Uterus (tissue), 4 donors: ENCODE results near the gene DQX1. TPM values are rescaled to one million over a fixed set of nuclear protein-coding genes. Genes with fewer than 3 reads are reported as not detected.

Experiments used
- DNase-seq, 2 donors: peaks; one replicate each; pipeline ENCODE4 v3.0.0-alpha.2; 2019 to 2020
- H3K27ac ChIP-seq, 2 donors: fragments of 200-600 bp; sonication (generic); 1 replicate in 1 of 2; 2 replicates in 1 of 2; pipeline ENCODE4 v1.5.1; 2016 to 2018
- H3K27me3 ChIP-seq, 2 donors: fragments of 200-600 bp; sonication (generic); one replicate each; pipeline ENCODE4 v1.5.1; 2018 to 2019; ENCODE audit warnings: control low read depth in 1 of 2
- H3K36me3 ChIP-seq, 2 donors: fragments of 200-600 bp; sonication (generic); one replicate each; pipeline ENCODE4 v1.5.1; 2019; ENCODE audit warnings: control low read depth in 1 of 2
- H3K4me1 ChIP-seq, 2 donors: fragments of 200-600 bp; sonication (generic); one replicate each; pipeline ENCODE4 v1.5.1; 2018 to 2019; ENCODE audit warnings: control low read depth in 1 of 2
- H3K4me3 ChIP-seq, 2 donors: fragments of 200-600 bp; sonication (generic); 1 replicate in 1 of 2; 2 replicates in 1 of 2; pipeline ENCODE4 v1.5.1; 2018 to 2019; ENCODE audit warnings: mild to moderate bottlenecking in 1 of 2
- H3K9me3 ChIP-seq, 2 donors: fragments of 200-600 bp; sonication (generic); one replicate each; pipeline ENCODE4 v1.5.1; 2019; ENCODE audit warnings: control low read depth in 1 of 2
- POLR2A ChIP-seq, 2 donors: fragments of 450-650 bp; IDR thresholded peaks; one replicate each; pipeline ENCODE4 v1.6.1; 2016; ENCODE audit warnings: antibody characterized with exemption in 2 of 2, mild to moderate bottlenecking in 1 of 2, moderate library complexity in 1 of 2
- intact Hi-C: fragments of 100-400 bp; cut with DNase I; formaldehyde crosslinking; loops from one replicate; pipeline ENCODE4 v1.15.1; 2023; ENCODE audit warnings: low total_unique reads
- total RNA-seq, 4 donors: library from RNA; depleted of rRNA in 3 of 4; stranded (reverse); fragments of >200 nt in 3 of 4; gene quantifications; one replicate each; pipeline versions ENCODE4 v1.1.0 to v1.2.4, GENCODE V29; 2014 to 2023
- TF ChIP-seq, protein P1 (sequence below), 4 experiments: fragments of 200-600 bp in 2 of 4; fragments of 450-650 bp in 2 of 4; sonication (generic) in 2 of 4; IDR thresholded peaks; one replicate each; pipeline ENCODE4 v1.5.1; 2016 to 2019; ENCODE audit warnings: antibody characterized with exemption in 4 of 4, mild to moderate bottlenecking in 2 of 4, moderate library complexity in 1 of 4
- donor health status: DM: yes; HTN: yes; CAD: no.

Gene DQX1
- total RNA-seq, 4 donors from 2014 or later: not detected

DNA sequence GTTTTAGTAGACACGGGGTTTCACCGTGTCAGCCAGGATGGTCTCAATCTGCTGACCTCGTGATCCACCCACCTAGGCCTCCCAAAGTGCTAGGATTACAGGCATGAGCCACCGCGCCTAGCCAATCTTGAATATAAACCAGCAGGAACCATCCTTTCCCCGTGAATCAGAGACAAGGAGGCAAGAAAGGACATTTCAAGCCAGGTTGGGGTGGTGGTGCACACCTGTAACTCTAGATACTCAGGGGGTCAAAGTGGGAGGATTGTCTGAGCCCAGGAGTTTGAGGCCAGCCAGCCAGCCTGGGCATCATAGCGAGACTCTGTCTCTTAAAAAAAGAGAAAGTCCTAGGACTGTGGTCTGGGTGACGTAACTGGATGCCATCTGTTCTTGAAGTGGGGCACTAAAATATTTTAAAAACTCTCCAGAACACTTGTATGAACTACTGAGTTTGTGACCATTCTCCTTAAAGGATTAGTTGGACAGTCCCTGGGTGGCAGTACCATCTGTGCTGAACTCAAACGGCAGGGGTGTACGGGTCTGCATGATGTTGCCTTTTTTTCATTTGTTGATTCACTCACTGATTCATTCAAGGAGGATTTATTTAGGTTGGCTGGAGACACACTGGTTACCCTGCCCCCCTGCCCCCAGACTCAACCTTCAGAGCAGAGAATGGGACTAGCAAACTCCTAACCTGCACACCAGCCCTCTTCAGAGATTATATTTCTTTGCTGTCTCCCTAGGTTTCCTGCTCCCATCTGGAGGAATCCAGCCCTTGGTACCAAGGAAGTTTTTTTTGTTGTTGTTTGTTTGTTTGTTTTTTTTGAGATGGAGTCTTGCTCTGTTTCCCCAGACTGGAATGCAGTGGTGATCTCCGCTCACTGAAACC is 14.7 kb downstream of the DQX1 start:
- DNase-seq: no peak
- TF ChIP-seq, protein P1, sequence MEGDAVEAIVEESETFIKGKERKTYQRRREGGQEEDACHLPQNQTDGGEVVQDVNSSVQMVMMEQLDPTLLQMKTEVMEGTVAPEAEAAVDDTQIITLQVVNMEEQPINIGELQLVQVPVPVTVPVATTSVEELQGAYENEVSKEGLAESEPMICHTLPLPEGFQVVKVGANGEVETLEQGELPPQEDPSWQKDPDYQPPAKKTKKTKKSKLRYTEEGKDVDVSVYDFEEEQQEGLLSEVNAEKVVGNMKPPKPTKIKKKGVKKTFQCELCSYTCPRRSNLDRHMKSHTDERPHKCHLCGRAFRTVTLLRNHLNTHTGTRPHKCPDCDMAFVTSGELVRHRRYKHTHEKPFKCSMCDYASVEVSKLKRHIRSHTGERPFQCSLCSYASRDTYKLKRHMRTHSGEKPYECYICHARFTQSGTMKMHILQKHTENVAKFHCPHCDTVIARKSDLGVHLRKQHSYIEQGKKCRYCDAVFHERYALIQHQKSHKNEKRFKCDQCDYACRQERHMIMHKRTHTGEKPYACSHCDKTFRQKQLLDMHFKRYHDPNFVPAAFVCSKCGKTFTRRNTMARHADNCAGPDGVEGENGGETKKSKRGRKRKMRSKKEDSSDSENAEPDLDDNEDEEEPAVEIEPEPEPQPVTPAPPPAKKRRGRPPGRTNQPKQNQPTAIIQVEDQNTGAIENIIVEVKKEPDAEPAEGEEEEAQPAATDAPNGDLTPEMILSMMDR (IDR thresholded peaks at IDR 0.05): no peak
- no peak for TF ChIP-seq POLR2A (IDR thresholded peaks at IDR 0.05)

DNA sequence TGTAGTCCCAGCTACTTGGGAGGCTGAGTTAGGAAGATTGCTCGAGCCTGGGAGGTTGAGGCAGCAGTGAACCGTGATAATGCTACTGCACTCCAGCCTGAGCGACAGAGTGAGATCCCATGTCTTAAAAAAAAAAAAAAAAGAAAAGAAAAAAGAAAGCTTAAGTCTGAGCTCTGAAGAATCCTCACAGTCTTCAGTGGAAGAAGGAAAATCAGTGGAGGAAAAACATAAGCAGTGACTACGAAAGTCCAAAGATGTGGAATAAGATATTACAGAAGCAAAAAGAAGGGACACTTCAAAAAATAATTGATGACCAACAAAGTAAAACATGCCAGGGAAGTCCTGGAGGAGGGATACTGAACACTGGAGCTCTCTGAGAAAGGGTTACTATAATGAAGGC is 15.8 kb downstream of the DQX1 start:
- Histone ChIP-seq H3K27ac (no peak overlapping the region), H3K36me3 (no peaks in the 10 kb centered on the region), H3K4me1 (peaks cover 0 to 17% of the 10 kb centered on the region in 2 donors), H3K9me3 (no peaks in the 10 kb centered on the region), H3K4me3 (no peak overlapping the region), H3K27me3 (peaks cover 25% of the 10 kb centered on the region in 2 donors)
- intact Hi-C loops: no loop called here
- TF ChIP-seq, protein P1 (IDR thresholded peaks at IDR 0.05): no peak
- TF ChIP-seq POLR2A (IDR thresholded peaks at IDR 0.05): no peak
- DNase-seq: no peak

More for the DNA sequence above, 14.7 kb downstream of the DQX1 start:
- Histone ChIP-seq H3K9me3 (no peaks in the 10 kb centered on the region), H3K27ac (no peak overlapping the region), H3K4me1 (peaks cover 0 to 18% of the 10 kb centered on the region in 2 donors), H3K27me3 (peaks cover 29 to 31% of the 10 kb centered on the region in 2 donors), H3K36me3 (no peaks in the 10 kb centered on the region), H3K4me3 (no peak overlapping the region)
- intact Hi-C loops: no loop called here

DNA sequence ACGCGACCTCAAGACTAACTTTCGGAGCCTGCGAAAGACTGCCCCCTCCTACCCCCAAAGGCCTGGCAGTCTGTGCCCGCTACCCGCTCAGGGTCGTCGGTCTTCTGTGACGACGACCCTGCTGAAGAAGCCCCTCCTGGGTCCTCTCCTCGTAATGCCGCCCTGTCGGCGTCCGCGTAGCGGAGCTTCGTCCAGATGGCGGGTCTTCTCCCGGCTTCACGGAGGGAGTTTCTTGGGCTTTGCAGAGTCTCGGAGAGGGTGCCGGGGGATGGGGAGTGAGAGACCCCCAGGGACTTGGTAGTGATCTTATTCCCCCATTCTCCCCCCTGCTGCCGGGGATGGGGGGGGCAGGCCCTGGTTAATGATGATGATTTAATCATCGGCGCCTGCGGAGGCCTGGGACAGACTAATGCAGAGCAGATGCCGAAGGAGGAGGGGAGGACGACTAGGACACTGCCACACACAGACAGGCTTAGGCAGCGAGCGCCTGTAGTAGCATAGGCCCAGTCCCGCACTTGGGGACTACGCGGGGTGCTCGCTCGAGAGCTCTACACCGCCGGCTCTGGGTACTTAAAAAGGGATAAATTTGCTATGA is 18.0 kb downstream of the DQX1 start:
- peak overlapping the region; percentile 72 to 73 for H3K4me3 ChIP-seq
- no peak for DNase-seq
- peaks cover 4 to 6% of the 10 kb centered on the region in 2 donors for H3K27me3 ChIP-seq
- intact Hi-C loops: no loop called here
- no peaks in the 10 kb centered on the region for H3K9me3 ChIP-seq
- peak overlapping the region; percentile 97 to 99 for H3K27ac ChIP-seq
- peaks cover 0 to 9% of the 10 kb centered on the region in 2 donors for H3K4me1 ChIP-seq
- no peaks in the 10 kb centered on the region for H3K36me3 ChIP-seq
- TF ChIP-seq, protein P1 (IDR thresholded peaks at IDR 0.05): no peak
- TF ChIP-seq POLR2A (IDR thresholded peaks at IDR 0.05): no peak

- Histone ChIP-seq H3K4me1 (peaks cover 0 to 9% of the 10 kb centered on the region in 2 donors), H3K9me3 (no peaks in the 10 kb centered on the region), H3K36me3 (no peaks in the 10 kb centered on the region), H3K27me3 (no peaks in the 10 kb centered on the region), H3K4me3 (peak within 1 kb of the TSS; percentile 72 to 73), H3K27ac (peak within 1 kb of the TSS; percentile 97 to 99)
- peak; percentile 99 to 100 for DNase-seq
- intact Hi-C loops: no loop called here
- peak; percentile 7 to 60 for TF ChIP-seq POLR2A (IDR thresholded peaks at IDR 0.05)
- TF ChIP-seq, protein P1 (IDR thresholded peaks at IDR 0.05): peak in 2 of 4 experiments; percentile 37 to 39
Measured at GRCh38 chr2:74507145-74507925, 18.7 kb downstream of the DQX1 start, which contains the start of gene PCGF1. PCGF1 (minus strand) TSS chr2:74507695; CDS start chr2:74507668, 27 bp downstream.
